ENCODE measurements around the gene TMEM150B. TPM values are rescaled to one million over a fixed set of nuclear protein-coding genes. Genes with fewer than 3 reads are reported as not detected.

Gene TMEM150B
- total and polyA plus RNA-seq, 7 donors, result 2.4 to 18.7 (median 7.2) TPM; not detected in 1

DNA sequence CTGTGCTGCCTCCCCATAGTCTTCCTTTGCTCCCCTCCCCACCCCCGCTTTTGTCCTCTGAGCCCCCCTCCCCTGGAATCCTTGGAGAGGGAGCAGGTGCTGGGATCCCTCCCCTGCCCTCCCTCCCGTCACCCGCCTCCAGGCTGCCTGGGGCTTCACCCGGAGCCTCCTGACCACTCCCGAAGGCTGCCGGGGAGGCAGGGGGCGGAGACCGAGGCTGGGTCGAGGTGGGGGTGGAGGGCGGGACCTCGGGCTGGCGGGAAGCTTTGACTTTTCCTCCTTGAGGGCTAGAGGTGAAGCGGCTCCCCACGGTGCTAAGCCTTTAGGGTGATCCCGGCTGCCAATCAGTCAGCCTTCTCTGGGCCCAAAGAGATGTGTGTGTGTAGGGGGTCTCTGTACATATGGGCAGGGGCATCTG lies 16.0 kb upstream of the TMEM150B start:
- TF ChIP-seq POLR2A (IDR thresholded peaks at IDR 0.05), result no peak
- peak in 3 of 4 donors; percentile 8 to 29 (median 23) for TF ChIP-seq POLR2AphosphoS5 (IDR thresholded peaks at IDR 0.05)
- Histone ChIP-seq H3K9me3 (no peaks in the 10 kb centered on the region), H3K4me3 (peak overlapping the region; percentile 55 to 96 (median 78)), H3K36me3 (peaks cover 0 to 26% (median 14%) of the 10 kb centered on the region in 4 donors), H3K27me3 (peaks cover 0 to 3% (median 0%) of the 10 kb centered on the region in 3 donors), H3K4me1 (peaks cover 0 to 29% (median 23%) of the 10 kb centered on the region in 4 donors), H3K27ac (peak overlapping the region; percentile 88 to 97 (median 94))
- 1 to 2% methylated on average over 15 of the region's 15 CpGs for WGBS, 2 donors
- peak; percentile 91 for DNase-seq
- intact Hi-C loops (cut with DNase I), result loop anchor here (2.0 to 5.0 kb wide), 3 partner anchors 39 to 314 kb away; partner anchors contain the start of gene U2AF2

DNA sequence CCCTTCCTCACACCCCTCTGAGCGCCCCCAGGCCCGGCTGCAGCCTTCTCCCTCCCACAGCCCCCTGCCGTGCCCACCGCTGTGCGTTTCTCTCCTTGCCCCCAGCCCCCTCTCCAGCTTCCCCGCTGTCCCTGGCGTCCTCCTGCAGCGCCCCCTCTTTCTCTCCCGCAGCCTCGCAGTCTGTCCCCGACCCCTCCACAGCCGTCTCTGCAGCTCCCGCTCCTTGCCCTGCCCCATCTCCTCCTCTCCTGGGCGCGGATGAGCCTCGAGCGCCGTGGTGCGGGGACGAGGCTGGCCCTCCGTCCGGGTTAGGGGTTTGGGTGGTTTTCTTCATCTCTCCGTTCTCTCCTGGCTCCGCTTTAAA lies 15.6 kb upstream of the TMEM150B start:
- no peaks in the 10 kb centered on the region for H3K9me3 ChIP-seq
- H3K27me3 ChIP-seq, result peaks cover 0 to 4% (median 0%) of the 10 kb centered on the region in 3 donors
- H3K4me1 ChIP-seq, result peaks cover 0 to 29% (median 23%) of the 10 kb centered on the region in 4 donors
- DNase-seq, result no peak
- WGBS, 2 donors, result 1 to 2% methylated on average over 24 of the region's 24 CpGs
- peaks cover 0 to 25% (median 14%) of the 10 kb centered on the region in 4 donors for H3K36me3 ChIP-seq
- intact Hi-C loops (cut with DNase I), result loop anchor here (2.0 to 5.0 kb wide), 3 partner anchors 38 to 314 kb away; partner anchors contain the start of gene U2AF2
- H3K27ac ChIP-seq, result peak overlapping the region; percentile 88 to 97 (median 94)
- no peak for TF ChIP-seq POLR2A (IDR thresholded peaks at IDR 0.05)
- TF ChIP-seq, protein P1, sequence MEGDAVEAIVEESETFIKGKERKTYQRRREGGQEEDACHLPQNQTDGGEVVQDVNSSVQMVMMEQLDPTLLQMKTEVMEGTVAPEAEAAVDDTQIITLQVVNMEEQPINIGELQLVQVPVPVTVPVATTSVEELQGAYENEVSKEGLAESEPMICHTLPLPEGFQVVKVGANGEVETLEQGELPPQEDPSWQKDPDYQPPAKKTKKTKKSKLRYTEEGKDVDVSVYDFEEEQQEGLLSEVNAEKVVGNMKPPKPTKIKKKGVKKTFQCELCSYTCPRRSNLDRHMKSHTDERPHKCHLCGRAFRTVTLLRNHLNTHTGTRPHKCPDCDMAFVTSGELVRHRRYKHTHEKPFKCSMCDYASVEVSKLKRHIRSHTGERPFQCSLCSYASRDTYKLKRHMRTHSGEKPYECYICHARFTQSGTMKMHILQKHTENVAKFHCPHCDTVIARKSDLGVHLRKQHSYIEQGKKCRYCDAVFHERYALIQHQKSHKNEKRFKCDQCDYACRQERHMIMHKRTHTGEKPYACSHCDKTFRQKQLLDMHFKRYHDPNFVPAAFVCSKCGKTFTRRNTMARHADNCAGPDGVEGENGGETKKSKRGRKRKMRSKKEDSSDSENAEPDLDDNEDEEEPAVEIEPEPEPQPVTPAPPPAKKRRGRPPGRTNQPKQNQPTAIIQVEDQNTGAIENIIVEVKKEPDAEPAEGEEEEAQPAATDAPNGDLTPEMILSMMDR (IDR thresholded peaks at IDR 0.05), result peak in 1 of 4 experiments; percentile 17
- peak overlapping the region; percentile 55 to 96 (median 78) for H3K4me3 ChIP-seq

DNA sequence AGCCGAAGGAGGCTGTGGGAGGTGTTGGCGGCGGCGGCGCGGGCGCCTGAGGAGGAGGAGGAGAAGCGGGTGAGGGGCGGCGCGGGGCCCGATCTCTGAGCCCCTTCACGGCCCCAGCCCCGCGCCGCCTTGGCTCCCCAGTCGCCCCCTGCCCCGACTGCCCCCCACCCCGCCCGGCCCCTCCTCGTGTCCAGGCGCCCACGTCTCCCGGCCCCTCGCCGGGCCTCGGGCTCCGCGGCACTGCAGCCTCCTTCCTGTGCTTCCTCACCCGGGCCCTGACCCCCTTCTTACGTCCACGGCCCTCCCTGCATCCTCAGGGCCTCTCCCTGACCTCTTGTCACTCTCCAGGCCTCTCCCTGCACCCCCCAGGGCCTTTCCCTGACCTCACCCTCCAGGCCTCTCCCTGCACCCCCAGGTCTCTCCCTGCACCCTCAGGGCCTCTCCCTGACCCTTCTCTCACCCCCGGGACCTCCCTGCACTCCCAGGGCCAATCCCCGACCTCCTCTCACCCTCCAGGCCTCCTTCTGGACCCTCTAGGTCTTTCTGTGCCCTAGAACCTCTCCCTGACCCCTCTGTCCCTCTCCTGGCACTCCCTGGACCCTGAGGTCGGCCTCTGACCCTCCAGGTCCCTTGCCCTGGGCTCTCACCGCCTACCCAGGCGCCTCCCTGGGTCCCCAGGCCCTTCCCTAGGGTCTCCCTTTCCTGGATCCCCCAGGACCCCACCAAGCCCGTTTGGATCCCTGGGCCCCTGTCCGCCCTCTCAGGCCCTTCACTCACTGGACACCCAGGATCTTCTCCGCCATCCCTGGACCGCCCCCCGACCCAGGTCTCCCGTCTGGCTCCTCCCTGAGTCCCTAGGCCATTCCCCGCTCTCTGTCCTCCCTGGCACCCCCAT lies 15.0 kb upstream of the TMEM150B start:
- intact Hi-C loops (cut with DNase I), result loop anchor here (1.0 to 5.0 kb wide), 4 partner anchors 38 to 315 kb away; partner anchors contain the start of gene U2AF2
- WGBS, 2 donors, result 2 to 3% methylated on average over 44 of the region's 44 CpGs
- Histone ChIP-seq H3K36me3 (peaks cover 0 to 25% (median 14%) of the 10 kb centered on the region in 4 donors), H3K27ac (peak overlapping the region; percentile 88 to 97 (median 94)), H3K9me3 (no peaks in the 10 kb centered on the region), H3K4me1 (peaks cover 0 to 29% (median 23%) of the 10 kb centered on the region in 4 donors), H3K27me3 (peaks cover 0 to 4% (median 0%) of the 10 kb centered on the region in 3 donors), H3K4me3 (peak overlapping the region; percentile 55 to 96 (median 78))
- DNase-seq, result no peak
- TF ChIP-seq EP300 (IDR thresholded peaks at IDR 0.05), result no peak
- TF ChIP-seq, protein P1 (IDR thresholded peaks at IDR 0.05), result no peak
- TF ChIP-seq POLR2AphosphoS5 (IDR thresholded peaks at IDR 0.05), result peak in 3 of 4 donors; percentile 99
- peak; percentile 86 to 96 for TF ChIP-seq POLR2A (IDR thresholded peaks at IDR 0.05)

DNA sequence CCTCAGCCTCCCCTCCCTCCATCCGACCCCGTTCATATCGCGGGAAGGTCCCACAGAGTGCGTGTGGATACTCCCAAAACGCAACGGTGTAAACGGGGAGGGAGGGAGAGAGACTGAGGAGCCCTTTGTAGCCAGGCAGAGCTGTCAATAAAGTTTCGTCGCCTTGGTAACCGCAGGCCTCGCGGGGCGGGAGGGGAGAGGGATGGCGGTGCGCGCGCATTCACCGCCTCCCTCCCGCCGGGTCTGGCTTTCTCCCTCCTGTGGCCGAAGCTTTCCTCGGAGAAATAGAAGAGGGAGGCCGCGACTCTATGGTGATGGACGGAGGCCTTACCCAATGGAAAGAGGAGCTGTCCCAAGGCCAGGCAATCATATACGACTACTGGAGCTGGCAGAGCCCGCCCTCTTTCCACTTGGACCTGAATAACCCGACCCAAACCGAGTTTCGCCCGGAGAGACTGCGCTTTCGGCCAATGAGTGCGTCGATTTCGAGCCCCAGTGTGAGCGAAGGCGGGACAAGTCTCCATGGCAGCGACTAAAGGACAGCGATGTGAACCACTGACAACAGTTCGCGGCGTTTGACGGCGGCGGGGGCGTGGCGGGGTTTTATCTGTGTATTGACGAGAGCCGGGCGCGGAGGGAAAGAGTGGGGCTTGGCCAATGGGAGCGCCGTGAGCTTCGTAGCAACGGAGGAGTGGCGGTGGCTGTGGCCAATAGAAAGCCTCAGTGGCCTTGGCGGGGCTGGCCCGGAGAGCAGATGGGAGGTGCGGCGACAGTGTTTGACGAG lies 14.2 kb upstream of the TMEM150B start, which contains the start of gene KMT5C:
KMT5C (plus strand) TSS at position 772 of the 784 bp plus-strand sequence. CDS start 2,061 bp downstream, outside the sequence.
- intact Hi-C loops (cut with DNase I), result loop anchor here (1.0 kb wide), 1 partner anchor 44 kb away; no protein-coding TSS in a partner anchor
- 0% methylated on average over 63 of the region's 63 CpGs for WGBS, 2 donors

More for the DNA sequence above, 14.2 kb upstream of the TMEM150B start, which contains the start of gene KMT5C:
- H3K9me3 ChIP-seq, result no peaks in the 10 kb centered on the region
- H3K36me3 ChIP-seq, result peaks cover 0 to 25% (median 14%) of the 10 kb centered on the region in 4 donors
- H3K4me3 ChIP-seq, result peak within 1 kb of the TSS; percentile 55 to 96 (median 78)
- H3K4me1 ChIP-seq, result peaks cover 0 to 29% (median 23%) of the 10 kb centered on the region in 4 donors
- H3K27me3 ChIP-seq, result peaks cover 0 to 8% (median 0%) of the 10 kb centered on the region in 3 donors
- peak; percentile 100 for DNase-seq
- peak within 1 kb of the TSS; percentile 92 to 97 (median 94) for H3K27ac ChIP-seq
- TF ChIP-seq, protein P1 (IDR thresholded peaks at IDR 0.05), result peak in 3 of 4 experiments; percentile 39 to 63 (median 40)
- TF ChIP-seq POLR2AphosphoS5 (IDR thresholded peaks at IDR 0.05) (peak; percentile 23 to 99 (median 30)), POLR2A (IDR thresholded peaks at IDR 0.05) (peak; percentile 11 to 12), EP300 (IDR thresholded peaks at IDR 0.05) (no peak)
